ENCODE measurements around the gene VSTM4.

VSTM4 gene

GRCh38 chr10:49076741-49077521, 38.4 kb downstream of the VSTM4 start:
- no peak overlapping the region for H3K4me3 ChIP-seq (ENCODE audit: low read depth, low read length)
- DNase-seq (ENCODE audit: low read depth), result no peak

DNA sequence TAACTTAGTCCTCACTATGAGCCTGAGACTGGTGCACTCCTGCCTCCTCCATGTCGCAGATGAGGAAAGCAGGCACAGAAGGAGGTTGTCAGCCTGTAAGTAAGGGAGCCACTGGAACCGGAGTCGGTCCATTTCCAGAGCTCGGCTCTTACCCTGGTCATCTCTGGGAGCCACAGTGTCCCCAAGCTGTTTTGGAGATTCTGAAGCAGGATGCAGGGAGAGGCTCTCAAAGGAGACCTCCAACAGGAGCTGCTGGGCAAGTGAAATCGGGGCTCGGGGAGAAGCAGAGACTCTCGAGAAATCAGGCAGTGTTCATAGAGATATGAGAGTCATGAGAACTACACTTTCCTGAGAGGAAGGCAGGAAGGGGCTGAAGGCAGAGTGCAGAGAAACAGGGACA, 39.0 kb downstream of the VSTM4 start:
- no peak for DNase-seq (ENCODE audit: low read depth)
- H3K4me3 ChIP-seq (ENCODE audit: low read depth, low read length), result no peak overlapping the region

GRCh38 chr10:49075743-49076142, 39.6 kb downstream of the VSTM4 start:
- H3K4me3 ChIP-seq (ENCODE audit: low read depth, low read length), result no peak overlapping the region
- DNase-seq (ENCODE audit: low read depth), result no peak

- DNase-seq (ENCODE audit: low read depth), result no peak
- no peak overlapping the region for H3K4me3 ChIP-seq (ENCODE audit: low read depth, low read length)
These were observed 40.3 kb downstream of the VSTM4 start for GRCh38 chr10:49074836-49075682.

GRCh38 chr10:49072166-49072885, 43.0 kb downstream of the VSTM4 start:
- H3K4me3 ChIP-seq (ENCODE audit: low read depth, low read length), result no peak overlapping the region
- no peak for DNase-seq (ENCODE audit: low read depth)

GRCh38 chr10:49071160-49071761, 44.1 kb downstream of the VSTM4 start:
- no peak overlapping the region for H3K4me3 ChIP-seq (ENCODE audit: low read depth, low read length)
- no peak for DNase-seq (ENCODE audit: low read depth)

DNA sequence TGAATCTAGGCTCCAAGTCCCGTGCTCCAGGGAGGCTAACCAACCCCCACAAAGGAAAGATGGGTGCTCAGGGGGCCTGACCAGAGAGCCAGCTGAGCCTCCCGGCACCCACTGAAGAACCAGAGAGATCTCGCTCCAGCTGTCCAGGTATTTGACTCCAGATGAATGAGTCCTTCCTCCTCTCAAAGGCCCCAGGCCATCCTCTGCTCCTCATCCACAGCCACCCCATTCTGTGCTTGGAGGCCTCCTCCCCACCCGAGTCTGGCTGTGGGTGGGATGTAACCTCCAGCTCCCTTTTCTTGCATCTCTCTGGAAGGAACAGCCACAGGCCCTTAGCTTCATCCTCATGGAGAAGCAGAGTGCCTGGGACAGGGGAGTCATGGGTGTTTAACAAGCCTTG, 44.6 kb downstream of the VSTM4 start:
- DNase-seq (ENCODE audit: low read depth), result no peak
- no peak overlapping the region for H3K4me3 ChIP-seq (ENCODE audit: low read depth, low read length)

DNA sequence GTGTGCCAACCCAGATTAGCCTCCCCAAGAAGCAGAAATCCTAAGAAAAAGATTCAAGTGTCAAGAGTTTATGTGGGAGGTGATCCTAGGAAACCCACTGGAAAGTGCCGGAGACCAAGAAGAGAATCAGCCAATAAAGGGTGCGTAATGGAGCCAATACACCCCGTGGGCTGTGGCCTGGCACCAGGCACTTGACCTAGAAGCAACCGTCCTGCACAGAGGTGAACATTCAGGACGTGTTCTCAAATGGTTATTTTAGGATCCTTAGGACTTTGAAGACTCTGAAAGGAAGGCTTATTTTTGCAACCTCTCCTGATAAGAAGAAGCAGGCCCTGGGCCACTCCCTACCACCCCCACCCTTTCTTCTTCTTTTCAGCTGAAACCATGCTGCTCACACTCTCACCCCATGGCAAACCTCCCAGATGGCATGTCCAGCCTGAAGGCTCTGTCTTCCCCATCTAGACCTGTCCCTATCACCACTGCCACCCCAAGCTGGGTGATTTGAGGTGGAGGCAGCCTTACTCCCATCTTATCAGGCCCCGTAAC, 46.6 kb downstream of the VSTM4 start:
- no peak for DNase-seq (ENCODE audit: low read depth)
- H3K4me3 ChIP-seq (ENCODE audit: low read depth, low read length), result no peak overlapping the region

GRCh38 chr10:49068209-49068608, 47.1 kb downstream of the VSTM4 start:
- no peak overlapping the region for H3K4me3 ChIP-seq (ENCODE audit: low read depth, low read length)
- DNase-seq (ENCODE audit: low read depth), result no peak

DNA sequence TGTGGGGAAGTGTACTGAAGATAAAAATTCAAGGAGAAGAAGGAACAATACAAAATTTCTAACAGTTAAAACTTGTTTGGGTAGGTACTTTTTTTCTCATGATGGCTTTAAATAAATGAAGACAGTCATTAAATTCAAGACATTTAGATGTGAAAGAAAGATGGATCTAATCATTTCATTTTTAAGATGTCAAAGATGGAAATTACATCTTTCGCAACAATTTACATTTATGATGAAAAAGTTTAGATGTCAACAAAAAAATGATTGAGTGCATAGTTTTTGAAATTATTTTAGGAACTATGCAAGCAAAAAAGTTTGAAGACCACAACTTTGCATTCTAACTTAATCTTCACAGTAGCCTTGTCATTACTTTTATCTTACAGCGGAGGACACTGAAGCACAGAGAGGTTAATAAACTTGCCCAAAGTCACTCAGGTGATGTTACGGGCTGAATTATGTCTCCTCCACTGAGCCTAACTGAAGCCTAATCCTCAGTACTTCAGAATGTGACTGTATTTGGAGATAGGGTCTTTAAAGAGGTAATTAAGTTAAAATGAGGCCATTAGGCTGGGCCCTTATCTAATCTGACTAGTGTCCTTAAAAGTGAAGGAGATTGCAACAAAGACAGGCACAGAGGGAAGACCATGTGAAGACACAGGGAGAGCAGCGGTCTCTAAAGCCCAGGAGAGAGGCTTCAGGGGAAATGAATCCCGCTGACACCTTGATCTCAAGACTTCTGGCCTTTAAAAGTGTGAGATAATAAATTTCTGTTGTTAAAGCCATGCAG, 48.2 kb downstream of the VSTM4 start:
- no peak for DNase-seq (ENCODE audit: low read depth)
- no peak overlapping the region for H3K4me3 ChIP-seq (ENCODE audit: low read depth, low read length)

DNA sequence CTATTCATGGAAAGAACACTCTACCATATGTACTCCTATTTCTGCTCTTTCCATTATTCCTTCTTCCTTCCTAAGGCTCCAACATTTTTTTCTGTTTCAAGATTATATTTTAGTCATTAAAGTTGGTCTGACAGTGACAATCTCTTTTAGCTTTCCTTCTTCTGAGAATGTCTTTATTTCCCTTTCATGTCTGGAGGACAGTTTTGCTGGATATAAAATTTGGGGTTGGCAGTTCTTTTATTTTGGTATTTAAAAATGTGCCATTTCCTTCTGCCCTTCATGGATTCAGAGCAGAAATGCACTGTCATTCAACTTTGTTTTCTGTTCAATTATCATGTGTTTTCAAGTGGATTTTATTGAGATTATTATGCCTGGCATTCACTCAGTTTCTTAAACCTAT, 53.1 kb downstream of the VSTM4 start:
- no peak for DNase-seq (ENCODE audit: low read depth)
- H3K4me3 ChIP-seq (ENCODE audit: low read depth, low read length), result no peak overlapping the region

- DNase-seq (ENCODE audit: low read depth), result no peak
- no peak overlapping the region for H3K4me3 ChIP-seq (ENCODE audit: low read depth, low read length)
These were observed 53.7 kb downstream of the VSTM4 start for GRCh38 chr10:49061667-49062066.

- H3K4me3 ChIP-seq (ENCODE audit: low read depth, low read length), result no peak overlapping the region
- no peak for DNase-seq (ENCODE audit: low read depth)
These were observed 56.7 kb downstream of the VSTM4 start for GRCh38 chr10:49058463-49059255.

DNA sequence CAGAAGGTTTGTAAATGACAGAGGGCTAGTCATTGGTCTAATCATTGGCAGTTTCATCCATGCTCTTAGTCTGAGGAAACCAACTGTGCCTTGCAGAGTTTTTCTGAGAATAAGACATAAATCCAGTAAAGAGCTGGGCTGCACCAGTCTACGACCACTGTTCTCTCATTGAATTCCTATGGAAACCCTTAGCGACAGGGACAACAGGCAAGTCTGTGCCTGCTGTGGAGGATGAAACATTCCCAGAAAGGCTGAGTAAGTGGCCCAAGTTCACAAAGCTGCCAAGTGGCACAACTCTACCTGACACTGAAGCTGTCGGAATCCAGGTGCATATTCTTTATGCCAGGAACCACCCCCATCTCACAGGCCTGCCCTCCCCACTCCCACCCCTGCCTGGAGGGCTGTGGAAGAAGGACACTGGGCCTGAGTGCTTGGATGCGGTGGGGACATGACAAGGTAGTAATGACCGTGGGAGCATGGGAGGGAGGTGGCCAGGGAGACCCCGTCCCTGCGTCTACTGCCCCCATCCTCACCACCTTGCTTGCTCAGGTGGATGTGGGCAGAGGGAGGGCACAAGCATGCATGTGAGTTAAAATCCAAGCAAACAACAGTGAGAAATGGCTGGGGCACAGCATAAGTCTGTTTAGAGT, 58.0 kb downstream of the VSTM4 start:
- no peak overlapping the region for H3K4me3 ChIP-seq (ENCODE audit: low read depth, low read length)
- no peak for DNase-seq (ENCODE audit: low read depth)

- DNase-seq (ENCODE audit: low read depth), result no peak
- H3K4me3 ChIP-seq (ENCODE audit: low read depth, low read length), result no peak overlapping the region
These were observed 59.0 kb downstream of the VSTM4 start for GRCh38 chr10:49056356-49056755.

DNA sequence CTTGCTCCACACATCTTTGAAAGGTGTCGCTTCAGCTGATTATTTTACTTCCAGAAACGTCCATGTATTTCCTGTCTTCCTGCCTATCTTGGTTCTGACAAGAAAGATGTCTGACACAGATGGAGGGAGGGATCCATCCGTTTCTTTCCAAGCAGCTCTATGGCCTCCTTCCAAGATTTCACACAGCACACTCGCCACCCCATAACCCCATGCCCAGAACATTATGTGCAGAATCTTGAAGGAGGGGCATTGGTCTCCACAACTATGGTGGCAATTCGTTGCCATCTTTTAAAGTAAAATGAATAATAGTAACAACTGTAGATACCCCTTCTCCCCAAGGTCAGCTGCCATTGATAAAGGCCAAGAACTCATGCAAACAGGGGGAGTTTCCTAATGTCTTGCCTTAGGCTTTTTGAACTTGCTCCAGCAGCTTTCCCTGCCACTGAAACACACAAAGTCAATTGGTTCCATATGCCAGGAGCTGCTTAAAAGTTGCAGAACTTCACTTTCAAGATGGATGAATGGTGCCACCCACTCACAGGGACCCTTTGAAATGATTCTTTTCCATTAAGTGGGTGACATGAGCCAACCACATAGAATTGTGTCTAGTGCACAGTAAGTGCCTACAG, 60.0 kb downstream of the VSTM4 start:
- no peak overlapping the region for H3K4me3 ChIP-seq (ENCODE audit: low read depth, low read length)
- no peak for DNase-seq (ENCODE audit: low read depth)

DNA sequence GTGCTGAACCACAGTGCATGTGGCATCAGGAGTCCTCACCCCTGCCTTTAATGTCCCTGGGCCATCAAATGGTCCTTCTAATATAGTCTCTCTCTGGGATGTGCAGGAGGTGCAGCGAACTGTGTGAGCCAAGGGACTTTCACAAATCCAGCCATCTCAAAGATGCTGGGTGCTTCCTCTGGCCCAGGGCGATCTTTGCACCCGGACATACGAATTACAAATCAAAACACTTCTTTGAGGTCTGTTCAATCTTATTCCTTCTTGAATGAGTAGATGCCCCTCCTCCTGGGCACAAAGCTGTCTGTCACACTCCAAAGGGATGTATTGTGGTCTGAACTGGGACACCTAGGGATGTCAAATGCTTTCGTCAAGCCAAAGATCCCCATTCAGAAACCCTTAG, 60.6 kb downstream of the VSTM4 start:
- no peak for DNase-seq (ENCODE audit: low read depth)
- H3K4me3 ChIP-seq (ENCODE audit: low read depth, low read length), result no peak overlapping the region

All from skeletal muscle cell (primary cell).